Measurements from ENCODE around the gene TMEM239.

TMEM239 gene

GRCh38 chr20:2816030-2816582, at the start of gene TMEM239:
TSS of gene TMEM239 (plus strand) at chr20:2816364. CDS start at chr20:2816555, 191 bp downstream.
- no peak for TF ChIP-seq CTCF (conservative IDR thresholded peaks at IDR 0.05)
- no peak within 1 kb of the TSS for H3K27ac ChIP-seq

- H3K27ac ChIP-seq = peak overlapping the region; percentile 98
- no peak for TF ChIP-seq CTCF (conservative IDR thresholded peaks at IDR 0.05)
These were observed 48.2 kb upstream of the TMEM239 start for GRCh38 chr20:2767768-2768631.

GRCh38 chr20:2768632-2769015, 47.5 kb upstream of the TMEM239 start:
- peak overlapping the region; percentile 98 for H3K27ac ChIP-seq
- no peak for TF ChIP-seq CTCF (conservative IDR thresholded peaks at IDR 0.05)

- peak overlapping the region; percentile 98; the same call in 1 of the 2 replicates for H3K27ac ChIP-seq
These were observed 46.1 kb upstream of the TMEM239 start for GRCh38 chr20:2770091-2770490.

- no peak overlapping the region; the same call in 1 of the 2 replicates for H3K27ac ChIP-seq
- TF ChIP-seq CTCF (conservative IDR thresholded peaks at IDR 0.05) = no peak
These were observed 44.5 kb upstream of the TMEM239 start for GRCh38 chr20:2771631-2772080.

GRCh38 chr20:2773812-2774211, 42.4 kb upstream of the TMEM239 start:
- no peak overlapping the region for H3K27ac ChIP-seq
- no peak for TF ChIP-seq CTCF (conservative IDR thresholded peaks at IDR 0.05)

GRCh38 chr20:2775139-2775538, 41.0 kb upstream of the TMEM239 start:
- no peak for TF ChIP-seq CTCF (conservative IDR thresholded peaks at IDR 0.05)
- H3K27ac ChIP-seq = no peak overlapping the region
